ENCODE data around the gene HUS1.
"Not testable (repeated sequence)": the region's sequence is repeated elsewhere in the genome, so short reads cannot be mapped to it uniquely, and the experiment has no call there.

Gene HUS1

DNA sequence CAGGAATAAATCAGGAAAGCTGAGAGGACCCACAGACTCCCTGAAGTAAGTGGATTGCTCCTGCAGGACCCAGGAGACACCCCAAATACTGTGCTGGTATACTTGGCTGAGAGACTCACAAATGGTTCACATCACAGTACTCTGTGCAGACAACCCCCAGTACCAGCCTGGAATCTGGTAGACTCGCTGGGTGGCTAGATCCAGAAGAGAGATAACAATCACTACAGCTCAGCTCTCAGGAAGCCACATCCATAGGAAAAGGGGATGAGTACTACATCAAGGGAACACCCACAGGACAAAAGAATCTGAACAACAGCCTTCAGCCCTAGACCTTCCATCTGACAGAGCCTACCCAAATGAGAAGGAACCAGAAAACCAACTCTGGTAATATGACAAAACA is 62.9 kb downstream of the HUS1 start:
- DNase-seq, result not testable (repeated sequence)

DNA sequence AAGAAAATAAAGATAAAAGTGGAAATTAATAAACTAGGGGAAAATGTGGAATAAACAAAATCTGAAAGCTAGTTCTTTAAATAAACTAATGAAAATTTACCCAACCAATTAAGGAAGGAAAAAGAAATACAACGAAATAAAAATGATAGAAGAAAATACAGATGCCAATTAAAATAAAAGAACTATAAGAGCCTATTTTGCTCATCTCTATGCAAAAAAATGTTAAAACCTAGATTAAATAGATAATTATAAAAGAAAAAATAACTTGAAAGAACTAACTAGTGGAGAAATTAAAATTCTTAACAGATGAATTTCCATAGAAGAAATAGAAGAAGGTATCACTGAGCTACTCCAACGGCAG is 63.8 kb downstream of the HUS1 start:
- DNase-seq, result no peak

DNA sequence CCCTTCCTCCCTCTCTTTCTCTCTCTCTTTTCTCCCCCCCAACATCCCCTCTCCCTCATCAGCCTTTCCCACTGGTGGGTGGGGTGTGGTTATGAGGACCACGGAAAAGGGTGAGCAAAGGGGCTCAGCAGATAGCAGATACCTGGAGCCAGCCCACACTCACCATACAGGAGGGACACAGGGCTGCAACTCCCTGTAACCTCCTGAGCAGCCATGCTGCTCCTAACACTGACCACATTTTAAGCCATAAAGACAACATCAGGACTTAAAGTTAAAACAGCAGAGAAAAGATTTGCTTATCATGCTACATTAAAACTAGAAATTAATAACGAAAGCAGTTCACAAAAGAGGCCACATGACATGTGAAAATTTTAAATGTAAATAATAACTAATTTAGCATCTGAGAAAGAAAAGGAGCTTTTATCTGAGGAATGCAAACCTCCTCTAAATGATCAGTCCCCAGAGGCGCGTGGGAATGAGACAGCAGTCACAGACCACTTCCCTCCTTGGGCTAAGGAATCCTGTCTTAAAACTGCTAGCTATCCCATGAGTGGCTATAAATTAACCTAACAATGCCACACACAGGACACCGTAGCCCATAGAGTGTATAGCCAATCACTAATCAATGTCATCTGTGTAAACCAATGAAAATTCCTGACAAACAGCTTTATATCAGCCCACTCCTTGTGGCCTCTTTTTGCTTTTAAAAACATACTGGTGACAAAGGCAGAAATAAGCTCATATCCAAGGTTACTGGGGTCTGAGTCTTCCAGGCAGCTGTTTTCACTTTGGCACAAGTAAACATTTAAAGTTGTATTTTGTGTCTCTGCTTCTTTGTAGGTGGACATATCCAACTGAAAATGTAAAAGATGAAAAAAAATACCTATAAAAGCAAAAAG is 64.4 kb downstream of the HUS1 start:
- no peak for DNase-seq

Measured in NCI-H446 (cell line).